GM19452 (cell line): ENCODE measurements around the gene ZNF732.
"Not testable (repeated sequence)": the region's sequence is repeated elsewhere in the genome, so short reads cannot be mapped to it uniquely, and the experiment has no call there.

ENCODE experiments used
- ATAC-seq: cut with Tn5 transposase; IDR thresholded peaks from one replicate; pipeline ENCODE4 v1.9.1; 2021; ENCODE audit not compliant: unreplicated experiment

The ZNF732 gene

DNA sequence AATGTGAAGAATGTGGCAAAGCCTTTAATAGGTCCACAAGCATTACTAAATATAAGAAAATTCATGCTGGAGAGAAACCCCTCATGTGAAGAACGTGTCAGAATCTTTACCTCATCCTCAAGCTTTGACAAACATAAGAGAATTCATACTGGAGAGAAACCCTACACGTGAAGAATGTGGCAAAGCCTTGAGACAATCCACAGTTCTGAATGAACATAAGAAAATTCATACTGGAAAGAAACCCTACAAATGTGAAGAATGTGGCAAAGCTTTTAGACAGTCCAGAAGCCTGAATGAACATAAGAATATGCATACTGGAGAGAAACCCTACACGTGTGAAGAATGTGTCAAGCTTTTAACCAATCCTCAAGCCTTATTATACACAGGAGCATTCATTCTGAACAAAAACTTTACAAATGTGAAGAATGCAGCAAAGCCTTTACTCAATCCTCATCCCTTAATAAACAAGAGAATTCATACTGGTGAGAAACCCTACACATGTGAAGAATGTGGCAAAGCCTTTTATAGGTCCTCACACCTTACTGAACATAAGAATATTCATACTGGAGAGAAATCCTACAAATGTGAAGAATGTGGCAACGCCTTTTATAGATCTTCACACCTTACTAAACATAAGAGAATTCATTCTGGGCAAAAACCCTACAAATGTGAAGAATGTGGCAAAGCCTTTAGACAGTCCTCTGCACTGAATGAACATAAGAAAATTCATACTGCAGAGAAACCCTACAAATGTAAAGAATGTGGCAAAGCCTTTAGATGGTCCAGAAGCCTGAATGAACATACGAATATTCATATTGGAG lies 51.1 kb downstream of the ZNF732 start:
- ATAC-seq, result no peak

DNA sequence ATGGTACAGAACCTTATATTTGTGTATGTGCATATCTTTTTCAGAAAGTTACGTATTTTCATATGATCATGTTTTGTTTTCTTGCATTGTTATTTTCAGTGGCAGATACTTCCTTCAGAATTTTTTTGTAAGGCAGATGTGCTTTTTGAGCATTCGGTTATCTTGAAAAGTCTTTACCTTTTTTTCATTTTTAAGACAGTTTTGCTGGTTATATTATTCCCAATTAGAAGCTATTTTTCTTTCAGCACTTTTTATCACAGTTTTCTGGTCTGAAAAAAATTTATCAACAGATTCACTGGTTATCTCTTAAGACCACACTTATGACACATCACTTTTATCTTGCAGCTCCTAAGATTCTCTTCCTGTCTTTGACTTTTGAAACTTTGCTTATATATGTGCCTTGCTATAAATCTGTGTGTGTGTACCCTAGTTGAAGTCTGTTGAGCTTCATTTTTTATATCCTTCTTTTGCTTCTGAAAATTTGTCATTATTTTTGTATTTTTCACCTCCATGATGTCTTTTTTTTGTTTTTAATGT lies 53.1 kb downstream of the ZNF732 start:
- ATAC-seq, result no peak

DNA sequence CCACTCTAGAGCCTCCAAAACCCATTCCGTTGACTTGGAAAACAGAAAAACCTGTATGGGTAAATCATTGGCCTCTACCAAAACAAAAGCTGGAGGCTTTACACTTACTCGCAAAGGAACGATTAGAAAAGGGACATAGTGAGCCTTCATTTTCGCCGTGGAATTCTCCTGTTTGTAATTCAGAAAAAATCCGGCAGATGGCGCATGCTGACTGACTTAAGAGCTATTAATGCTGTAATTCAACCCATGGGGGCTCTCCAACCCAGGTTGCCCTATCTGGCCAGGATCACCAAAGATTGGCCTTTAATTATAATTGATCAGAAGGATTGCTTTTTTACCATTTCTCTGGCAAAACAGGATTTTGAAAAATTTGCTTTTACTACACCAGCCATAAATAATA lies 60.8 kb downstream of the ZNF732 start:
- no peak for ATAC-seq

DNA sequence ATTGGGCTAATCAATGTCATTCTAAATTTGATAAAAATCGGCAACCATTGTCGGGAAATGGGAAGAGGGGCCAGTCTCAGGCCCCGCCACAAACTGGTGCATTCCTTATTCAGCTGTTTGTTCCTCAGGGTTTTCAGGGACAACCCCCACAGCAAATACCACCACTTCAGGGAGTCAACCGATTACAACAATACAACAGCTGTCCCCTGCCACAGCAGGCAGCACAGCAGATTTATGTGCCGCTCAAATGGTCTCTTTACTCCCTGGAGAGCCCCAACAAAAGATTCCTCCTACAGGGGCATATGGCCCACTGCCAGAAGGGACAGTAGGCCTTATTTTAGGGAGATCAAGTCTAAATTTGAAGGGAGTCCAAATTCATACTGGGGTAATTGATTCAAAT lies 61.8 kb downstream of the ZNF732 start:
- no peak for ATAC-seq

DNA sequence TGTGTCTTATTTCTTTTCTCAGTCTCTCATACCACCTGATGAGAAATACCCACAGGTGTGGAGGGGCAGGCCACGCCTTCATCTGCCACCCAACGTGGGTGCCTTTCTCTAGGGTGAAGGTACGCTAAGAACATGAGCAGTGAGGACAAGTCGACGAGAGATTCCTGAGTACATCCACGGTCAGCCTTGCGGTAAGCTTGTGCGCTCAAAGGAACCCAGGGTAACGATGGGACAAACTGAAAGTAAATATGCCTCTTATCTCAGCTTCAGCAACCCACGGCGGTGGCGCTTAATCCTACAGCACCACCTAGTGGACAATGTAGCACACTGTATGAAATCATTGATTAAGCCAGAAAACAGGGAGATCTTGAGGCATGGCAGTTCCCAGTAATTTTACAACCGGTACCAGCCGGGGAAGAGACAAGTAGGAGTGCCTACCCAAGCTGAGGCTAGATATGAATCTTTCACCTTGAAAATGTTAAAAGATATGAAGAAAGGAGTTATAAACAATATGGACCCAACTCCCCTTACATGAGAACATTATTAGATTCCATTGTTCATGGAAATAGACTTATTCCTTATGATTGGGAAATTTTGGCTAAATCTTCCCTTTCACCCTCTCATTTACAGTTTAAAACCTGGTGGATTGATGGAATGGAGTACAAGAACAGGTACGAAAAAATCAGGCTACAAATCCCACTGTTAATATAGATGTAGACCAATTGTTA lies 63.0 kb downstream of the ZNF732 start:
- ATAC-seq, result no peak

DNA sequence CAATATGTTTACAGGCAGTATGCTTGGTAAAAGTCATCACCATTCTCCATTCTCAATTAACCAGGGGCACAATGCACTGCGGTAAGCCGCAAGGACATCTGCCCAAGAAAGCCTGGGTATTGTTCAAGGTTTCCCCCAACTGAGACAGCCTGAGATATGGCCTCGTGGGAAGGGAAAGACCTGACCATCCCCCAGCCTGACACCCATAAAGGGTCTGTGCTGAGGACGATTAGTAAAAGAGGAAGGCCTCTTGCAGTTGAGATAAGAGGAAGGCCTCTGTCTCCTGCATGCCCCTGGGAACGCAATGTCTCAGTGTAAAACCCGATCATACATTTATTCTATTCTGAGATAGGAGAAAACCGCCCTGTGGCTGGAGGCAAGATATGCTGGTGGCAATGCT lies 63.9 kb downstream of the ZNF732 start:
- not testable (repeated sequence) for ATAC-seq

- no peak for ATAC-seq
Measured at GRCh38 chr4:236028-236427, 69.2 kb downstream of the ZNF732 start.

GRCh38 chr4:234178-234577 lies 71.1 kb downstream of the ZNF732 start:
- ATAC-seq, result no peak

GRCh38 chr4:223913-224497 lies 81.3 kb downstream of the ZNF732 start:
- no peak for ATAC-seq
